Prostate gland (tissue), 2 donors: ENCODE results near the gene MYOZ3.

Experiments used
- POLR2A ChIP-seq: fragments of 450-650 bp; IDR thresholded peaks from one replicate; pipeline ENCODE4 v1.6.1; 2016; ENCODE audit warnings: antibody characterized with exemption, mild to moderate bottlenecking
- TF ChIP-seq, protein P1 (sequence below), 4 experiments: fragments of 200-600 bp in 2 of 4; fragments of 450-650 bp in 2 of 4; sonication (generic) in 2 of 4; IDR thresholded peaks; 1 replicate in 3 of 4; 2 replicates in 1 of 4; pipeline ENCODE4 v1.5.1; 2016 to 2019; ENCODE audit warnings: antibody characterized with exemption in 4 of 4, mild to moderate bottlenecking in 2 of 4, moderate library complexity in 2 of 4

GRCh38 chr5:150692276-150692675, 31.2 kb downstream of the MYOZ3 start:
- TF ChIP-seq, protein P1, sequence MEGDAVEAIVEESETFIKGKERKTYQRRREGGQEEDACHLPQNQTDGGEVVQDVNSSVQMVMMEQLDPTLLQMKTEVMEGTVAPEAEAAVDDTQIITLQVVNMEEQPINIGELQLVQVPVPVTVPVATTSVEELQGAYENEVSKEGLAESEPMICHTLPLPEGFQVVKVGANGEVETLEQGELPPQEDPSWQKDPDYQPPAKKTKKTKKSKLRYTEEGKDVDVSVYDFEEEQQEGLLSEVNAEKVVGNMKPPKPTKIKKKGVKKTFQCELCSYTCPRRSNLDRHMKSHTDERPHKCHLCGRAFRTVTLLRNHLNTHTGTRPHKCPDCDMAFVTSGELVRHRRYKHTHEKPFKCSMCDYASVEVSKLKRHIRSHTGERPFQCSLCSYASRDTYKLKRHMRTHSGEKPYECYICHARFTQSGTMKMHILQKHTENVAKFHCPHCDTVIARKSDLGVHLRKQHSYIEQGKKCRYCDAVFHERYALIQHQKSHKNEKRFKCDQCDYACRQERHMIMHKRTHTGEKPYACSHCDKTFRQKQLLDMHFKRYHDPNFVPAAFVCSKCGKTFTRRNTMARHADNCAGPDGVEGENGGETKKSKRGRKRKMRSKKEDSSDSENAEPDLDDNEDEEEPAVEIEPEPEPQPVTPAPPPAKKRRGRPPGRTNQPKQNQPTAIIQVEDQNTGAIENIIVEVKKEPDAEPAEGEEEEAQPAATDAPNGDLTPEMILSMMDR (IDR thresholded peaks at IDR 0.05): no peak
- TF ChIP-seq POLR2A: no peak
